Left ventricle myocardium inferior (tissue), 1 donor: ENCODE measurements around the gene HCFC1. TPM values are rescaled to one million over a fixed set of nuclear protein-coding genes. Genes with fewer than 3 reads are reported as not detected.

Source experiments
- DNase-seq: peaks from one replicate; pipeline ENCODE4 v3.0.0-alpha.2; 2020
- H3K27ac ChIP-seq: fragments of 200-600 bp; replicated peaks from 2 replicates; pipeline ENCODE4 v1.8.0; 2021
- H3K27me3 ChIP-seq: fragments of 200-600 bp; 2 replicates; pipeline ENCODE4 v1.8.0; 2021; ENCODE audit warnings: low read depth
- H3K36me3 ChIP-seq: fragments of 200-600 bp; 2 replicates; pipeline ENCODE4 v1.8.0; 2021
- H3K4me1 ChIP-seq: fragments of 200-600 bp; 2 replicates; pipeline ENCODE4 v1.8.0; 2021
- H3K4me3 ChIP-seq: fragments of 200-600 bp; 2 replicates; pipeline ENCODE4 v1.8.0; 2021; ENCODE audit warnings: mild to moderate bottlenecking, moderate library complexity
- H3K9me3 ChIP-seq: fragments of 200-600 bp; replicated peaks from 2 replicates; pipeline ENCODE4 v1.8.0; 2021
- intact Hi-C: fragments of 100-400 bp; cut with micrococcal nuclease; formaldehyde crosslinking; loops from one replicate; pipeline ENCODE4 v1.11.0; 2022
- total RNA-seq: library from RNA; stranded (reverse); fragmentation: NEBNext Ultra II Directional; extraction: Animal tissue kit (Norgen Biotek cat#: 25700); gene quantifications from one replicate; pipeline ENCODE4 v1.2.1, GENCODE V29; 2021
- TF ChIP-seq, protein P1 (sequence below): fragments of 200-600 bp; IDR thresholded peaks from 2 replicates; pipeline ENCODE4 v1.8.0; 2021; ENCODE audit warnings: antibody characterized with exemption, mild to moderate bottlenecking, borderline replicate concordance
- donor health status: DM: no; HTN: yes; CAD: no; lungs with severe emphysema.

Gene HCFC1
- total RNA-seq, 1 donor from 2014 or later: 28.4 TPM

GRCh38 chrX:153909024-153909979 lies 62.3 kb downstream of the HCFC1 start:
- TF ChIP-seq, protein P1, sequence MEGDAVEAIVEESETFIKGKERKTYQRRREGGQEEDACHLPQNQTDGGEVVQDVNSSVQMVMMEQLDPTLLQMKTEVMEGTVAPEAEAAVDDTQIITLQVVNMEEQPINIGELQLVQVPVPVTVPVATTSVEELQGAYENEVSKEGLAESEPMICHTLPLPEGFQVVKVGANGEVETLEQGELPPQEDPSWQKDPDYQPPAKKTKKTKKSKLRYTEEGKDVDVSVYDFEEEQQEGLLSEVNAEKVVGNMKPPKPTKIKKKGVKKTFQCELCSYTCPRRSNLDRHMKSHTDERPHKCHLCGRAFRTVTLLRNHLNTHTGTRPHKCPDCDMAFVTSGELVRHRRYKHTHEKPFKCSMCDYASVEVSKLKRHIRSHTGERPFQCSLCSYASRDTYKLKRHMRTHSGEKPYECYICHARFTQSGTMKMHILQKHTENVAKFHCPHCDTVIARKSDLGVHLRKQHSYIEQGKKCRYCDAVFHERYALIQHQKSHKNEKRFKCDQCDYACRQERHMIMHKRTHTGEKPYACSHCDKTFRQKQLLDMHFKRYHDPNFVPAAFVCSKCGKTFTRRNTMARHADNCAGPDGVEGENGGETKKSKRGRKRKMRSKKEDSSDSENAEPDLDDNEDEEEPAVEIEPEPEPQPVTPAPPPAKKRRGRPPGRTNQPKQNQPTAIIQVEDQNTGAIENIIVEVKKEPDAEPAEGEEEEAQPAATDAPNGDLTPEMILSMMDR: no peak
- Histone ChIP-seq H3K4me1 (no peaks in the 10 kb centered on the region), H3K4me3 (peak overlapping the region; percentile 17), H3K27ac (no peak overlapping the region), H3K36me3 (no peaks in the 10 kb centered on the region), H3K9me3 (no peaks in the 10 kb centered on the region), H3K27me3 (no peaks in the 10 kb centered on the region)
- DNase-seq: peak; percentile 32
- intact Hi-C loops: no loop called here

GRCh38 chrX:153908219-153908860 lies 63.3 kb downstream of the HCFC1 start:
- Histone ChIP-seq H3K36me3 (no peaks in the 10 kb centered on the region), H3K27ac (no peak overlapping the region), H3K4me1 (no peaks in the 10 kb centered on the region), H3K27me3 (no peaks in the 10 kb centered on the region), H3K9me3 (no peaks in the 10 kb centered on the region), H3K4me3 (peak overlapping the region; percentile 17)
- DNase-seq: no peak
- intact Hi-C loops: no loop called here
- TF ChIP-seq, protein P1: no peak

DNA sequence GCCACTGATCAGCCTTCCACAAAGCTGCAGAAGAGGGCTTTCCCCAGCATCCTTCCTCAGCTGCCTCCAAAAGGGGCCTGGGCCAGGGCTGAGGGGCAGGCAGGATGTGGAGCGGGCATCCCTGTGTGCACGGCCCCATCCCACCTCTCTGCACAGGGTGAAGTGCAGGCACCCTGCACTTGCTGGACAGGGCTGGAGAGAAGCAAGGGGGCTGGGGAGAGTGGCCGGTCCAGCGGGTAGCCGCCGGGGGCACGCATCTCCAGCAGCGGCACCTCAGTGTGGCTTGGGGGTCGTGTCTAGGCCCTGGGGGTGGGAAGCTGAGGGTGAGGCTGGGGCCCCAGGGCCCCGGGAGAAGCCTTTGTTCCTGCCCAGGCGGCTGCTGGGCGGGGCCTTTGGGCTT lies 64.2 kb downstream of the HCFC1 start:
- intact Hi-C loops: no loop called here
- H3K9me3 ChIP-seq: no peaks in the 10 kb centered on the region
- H3K36me3 ChIP-seq: no peaks in the 10 kb centered on the region
- no peak for DNase-seq
- H3K27me3 ChIP-seq: no peaks in the 10 kb centered on the region
- no peak overlapping the region for H3K27ac ChIP-seq
- no peak overlapping the region for H3K4me3 ChIP-seq
- TF ChIP-seq, protein P1: no peak
- peaks cover 5% of the 10 kb centered on the region for H3K4me1 ChIP-seq

- Histone ChIP-seq H3K27ac (no peak overlapping the region), H3K36me3 (no peaks in the 10 kb centered on the region), H3K27me3 (no peaks in the 10 kb centered on the region), H3K4me1 (peaks cover 11% of the 10 kb centered on the region), H3K9me3 (no peaks in the 10 kb centered on the region), H3K4me3 (peak overlapping the region; percentile 59)
- intact Hi-C loops: no loop called here
- TF ChIP-seq, protein P1: no peak
- DNase-seq: no peak
Measured at GRCh38 chrX:153906126-153906917, 65.3 kb downstream of the HCFC1 start.

DNA sequence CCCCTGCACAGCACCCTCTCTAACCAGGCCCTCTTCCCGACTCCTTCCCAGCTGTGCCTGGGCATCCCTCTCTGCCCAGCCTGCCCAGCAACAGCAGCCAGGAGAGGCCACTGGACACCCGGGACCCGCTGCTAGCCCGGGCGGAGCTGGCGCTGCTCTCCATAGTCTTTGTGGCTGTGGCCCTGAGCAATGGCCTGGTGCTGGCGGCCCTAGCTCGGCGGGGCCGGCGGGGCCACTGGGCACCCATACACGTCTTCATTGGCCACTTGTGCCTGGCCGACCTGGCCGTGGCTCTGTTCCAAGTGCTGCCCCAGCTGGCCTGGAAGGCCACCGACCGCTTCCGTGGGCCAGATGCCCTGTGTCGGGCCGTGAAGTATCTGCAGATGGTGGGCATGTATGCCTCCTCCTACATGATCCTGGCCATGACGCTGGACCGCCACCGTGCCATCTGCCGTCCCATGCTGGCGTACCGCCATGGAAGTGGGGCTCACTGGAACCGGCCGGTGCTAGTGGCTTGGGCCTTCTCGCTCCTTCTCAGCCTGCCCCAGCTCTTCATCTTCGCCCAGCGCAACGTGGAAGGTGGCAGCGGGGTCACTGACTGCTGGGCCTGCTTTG lies 66.0 kb downstream of the HCFC1 start:
- peaks cover 18% of the 10 kb centered on the region for H3K4me1 ChIP-seq
- H3K9me3 ChIP-seq: no peaks in the 10 kb centered on the region
- H3K36me3 ChIP-seq: no peaks in the 10 kb centered on the region
- TF ChIP-seq, protein P1: no peak
- DNase-seq: no peak
- intact Hi-C loops: no loop called here
- H3K27me3 ChIP-seq: no peaks in the 10 kb centered on the region
- peak overlapping the region; percentile 59 for H3K4me3 ChIP-seq
- H3K27ac ChIP-seq: peak overlapping the region; percentile 78
